Measurements from ENCODE around the gene RABL6.
A peak's percentile ranks its signal among the peaks of the same experiment; 100 is the strongest.
"Not testable (repeated sequence)": the region's sequence is repeated elsewhere in the genome, so short reads cannot be mapped to it uniquely, and the experiment has no call there.

Gene RABL6

GRCh38 chr9:136837856-136838277 lies 30.1 kb downstream of the RABL6 start:
- DNase-seq = not testable (repeated sequence)

GRCh38 chr9:136838314-136839228 lies 30.8 kb downstream of the RABL6 start:
- no peak for DNase-seq

GRCh38 chr9:136839229-136840139 lies 31.7 kb downstream of the RABL6 start:
- no peak for DNase-seq

- DNase-seq = no peak
Observed at GRCh38 chr9:136840140-136840876, 32.6 kb downstream of the RABL6 start.

GRCh38 chr9:136840877-136841645 lies 33.3 kb downstream of the RABL6 start:
- no peak for DNase-seq

- not testable (repeated sequence) for DNase-seq
Observed at GRCh38 chr9:136841646-136842379, 34.1 kb downstream of the RABL6 start.

- peak; percentile 80 for DNase-seq
Observed at GRCh38 chr9:136842380-136842948, 34.7 kb downstream of the RABL6 start, which contains the start of gene AJM1. AJM1 (plus strand) TSS chr9:136842478; CDS start chr9:136844415, 1,937 bp downstream.

GRCh38 chr9:136843159-136843800 lies 35.5 kb downstream of the RABL6 start:
- DNase-seq = not testable (repeated sequence)

- peak; percentile 52 for DNase-seq
Observed at GRCh38 chr9:136843801-136844740, 36.3 kb downstream of the RABL6 start.

- no peak for DNase-seq
Observed at GRCh38 chr9:136844761-136845464, 37.2 kb downstream of the RABL6 start.

GRCh38 chr9:136845465-136846260 lies 37.9 kb downstream of the RABL6 start:
- no peak for DNase-seq

GRCh38 chr9:136846376-136847087 lies 38.8 kb downstream of the RABL6 start:
- no peak for DNase-seq

GRCh38 chr9:136847088-136847825 lies 39.5 kb downstream of the RABL6 start:
- DNase-seq = no peak

- DNase-seq = peak; percentile 86
Observed at GRCh38 chr9:136847826-136848392, 40.2 kb downstream of the RABL6 start.

GRCh38 chr9:136848393-136849037 lies 40.8 kb downstream of the RABL6 start:
- DNase-seq = peak; percentile 55
